ENCODE results near the gene PRKCA.

DNA sequence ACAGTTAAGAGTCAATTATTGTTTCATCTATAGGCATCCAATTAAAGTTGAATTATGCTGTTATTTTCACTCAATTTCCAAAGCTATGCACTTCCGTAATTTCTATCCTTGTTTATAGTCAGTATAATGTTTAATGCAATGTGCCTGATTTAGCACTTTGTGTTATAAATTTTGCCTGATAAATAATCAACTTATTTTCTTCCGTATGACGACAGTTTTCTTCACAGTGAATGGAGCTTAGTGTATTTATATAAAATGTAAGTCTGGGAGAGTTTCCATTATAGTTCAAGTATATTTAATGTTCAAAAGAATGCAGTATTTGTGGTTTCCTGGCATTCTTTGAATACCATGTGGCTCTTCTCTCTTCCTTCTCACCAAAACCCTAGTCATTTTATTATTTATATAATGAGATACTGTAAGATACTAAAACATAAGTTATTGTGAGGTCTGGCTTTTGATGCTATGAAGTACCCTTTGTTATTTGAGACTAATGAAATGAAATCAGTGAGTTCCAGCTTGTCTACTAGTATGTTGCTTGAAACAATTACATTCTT, 240.6 kb downstream of the PRKCA start:
- TF ChIP-seq POLR2AphosphoS5 (IDR thresholded peaks at IDR 0.05; ENCODE audit: borderline replicate concordance, low read depth, low read length) = no peak
- TF ChIP-seq EZH2 (IDR thresholded peaks at IDR 0.05) = no peak

Measured in SK-N-MC (cell line).